Cardiac fibroblast (primary cell): ENCODE results near the gene TEAD2.

Source experiments
- DNase-seq, 2 donors: peaks; one replicate each; pipeline versions ENCODE4 v3.0.0 to v3.0.0-alpha.2; 2010; ENCODE audit warnings: low read depth in 2 of 2
- H3K4me3 ChIP-seq, 2 donors: replicated peaks in 1 of 2; 1 replicate in 1 of 2; 2 replicates in 1 of 2; pipeline ENCODE4 v1.5.1; 2011; ENCODE audit warnings: low read depth in 2 of 2, low read length in 2 of 2, mild to moderate bottlenecking in 2 of 2, moderate library complexity in 1 of 2
- CTCF ChIP-seq: IDR thresholded peaks from one replicate; pipeline ENCODE4 v1.5.1; 2011; ENCODE audit warnings: low read depth, mild to moderate bottlenecking, low read length, inconsistent platforms

The TEAD2 gene

GRCh38 chr19:49359851-49360820 is 2.1 kb downstream of the TEAD2 start:
- H3K4me3 ChIP-seq, result peak overlapping the region in 1 of 2 donors; percentile 93
- peak in 1 of 2 donors; percentile 16 for DNase-seq
- no peak for TF ChIP-seq CTCF

GRCh38 chr19:49357186-49357585 is 5.0 kb downstream of the TEAD2 start:
- TF ChIP-seq CTCF, result no peak
- no peak overlapping the region for H3K4me3 ChIP-seq
- no peak for DNase-seq

DNA sequence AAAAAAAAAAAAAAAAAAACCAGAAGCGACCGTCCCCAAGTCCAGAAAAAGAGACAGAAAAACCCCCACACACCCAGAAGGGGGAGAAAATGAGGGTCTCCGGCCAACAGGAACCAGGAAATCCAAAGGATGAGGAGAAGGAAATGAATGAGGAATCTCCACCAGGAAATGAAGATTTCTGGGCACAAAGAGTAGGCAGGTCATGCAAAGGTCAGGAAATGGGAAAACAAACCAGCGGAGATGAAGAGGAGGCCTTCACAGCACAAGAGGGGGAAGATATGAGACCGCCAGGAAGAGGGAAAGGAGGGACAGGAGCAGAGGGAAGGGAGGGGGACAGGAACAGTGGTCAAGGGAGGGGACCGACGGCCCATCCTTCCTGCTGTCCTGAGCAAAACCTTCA is 5.8 kb downstream of the TEAD2 start:
- no peak overlapping the region for H3K4me3 ChIP-seq
- DNase-seq, result peak in 1 of 2 donors; percentile 26
- no peak for TF ChIP-seq CTCF

DNA sequence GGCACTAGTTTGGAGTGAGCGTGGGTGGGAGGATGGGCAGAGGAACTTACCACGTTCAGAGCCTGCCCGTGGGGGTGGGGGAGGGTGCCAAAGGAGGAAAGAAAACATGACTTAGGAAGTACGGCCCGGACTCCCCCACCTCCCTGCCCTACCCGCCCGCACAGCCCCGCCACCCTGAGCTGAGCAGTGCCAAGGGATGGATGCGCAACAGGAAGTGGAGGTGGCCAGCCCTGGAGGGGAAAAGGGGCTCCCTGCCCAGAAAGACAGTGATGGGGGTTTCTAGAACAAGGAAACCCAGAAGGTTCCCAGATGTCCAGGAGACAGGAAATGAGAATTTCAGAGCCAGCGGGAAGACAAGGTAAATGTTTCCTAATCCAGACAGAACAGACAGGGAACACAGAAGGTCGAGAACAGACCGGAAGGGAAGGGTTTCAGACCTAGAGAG is 6.3 kb downstream of the TEAD2 start:
- peak; percentile 50 to 66 for DNase-seq
- H3K4me3 ChIP-seq, result no peak overlapping the region
- TF ChIP-seq CTCF, result no peak

- no peak for DNase-seq
- no peak overlapping the region for H3K4me3 ChIP-seq
- TF ChIP-seq CTCF, result no peak
Measured at GRCh38 chr19:49349567-49349966, 12.6 kb downstream of the TEAD2 start.

DNA sequence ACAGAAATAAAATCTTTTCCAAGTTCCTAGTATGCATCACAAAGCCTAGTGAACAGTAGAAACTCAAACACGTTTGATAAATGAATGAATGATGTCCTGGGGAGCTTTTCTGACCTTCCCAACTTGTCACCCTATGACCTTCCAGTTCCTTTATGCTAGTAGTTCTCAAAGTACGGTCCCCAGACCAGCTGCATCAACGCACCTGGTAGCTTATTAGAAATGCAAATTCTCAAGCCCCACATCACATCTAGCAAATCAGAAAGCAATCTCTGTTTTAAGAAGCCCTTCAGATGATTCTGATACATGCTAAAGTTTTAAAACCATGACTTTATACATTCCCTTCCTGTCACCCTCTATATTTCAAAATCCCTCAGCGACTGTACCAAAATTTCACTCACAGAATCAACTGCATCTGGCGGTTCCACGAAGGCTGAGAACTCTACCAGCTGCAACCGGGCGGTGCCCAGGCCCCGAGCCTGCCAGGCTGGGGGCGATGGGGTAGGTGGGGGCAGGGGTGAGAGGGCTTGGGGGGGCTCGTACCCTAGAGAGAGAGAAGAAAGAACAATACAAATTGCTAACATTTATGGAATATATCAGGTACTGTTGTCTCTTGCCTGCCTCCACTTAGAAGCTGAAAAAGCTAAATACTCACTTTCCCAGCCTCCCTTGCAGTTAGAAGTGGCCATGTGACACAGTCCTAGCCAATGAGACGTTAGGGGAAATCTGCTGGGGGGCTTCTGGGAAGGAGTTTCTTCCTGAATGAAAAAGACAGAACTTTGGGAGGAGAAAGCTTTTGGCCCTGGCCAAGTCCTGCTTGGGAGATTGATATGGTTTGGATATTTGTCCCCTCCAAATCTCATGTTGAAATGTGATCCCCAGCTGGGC is 13.7 kb downstream of the TEAD2 start:
- no peak overlapping the region for H3K4me3 ChIP-seq
- no peak for DNase-seq
- no peak for TF ChIP-seq CTCF
